GM19351 (cell line): ENCODE results near the gene USP34.

Source experiments
- ATAC-seq: cut with Tn5 transposase; IDR thresholded peaks from one replicate; pipeline ENCODE4 v1.9.1; 2021; ENCODE audit warnings: mild to moderate bottlenecking, moderate library complexity; ENCODE audit not compliant: unreplicated experiment

USP34 gene

DNA sequence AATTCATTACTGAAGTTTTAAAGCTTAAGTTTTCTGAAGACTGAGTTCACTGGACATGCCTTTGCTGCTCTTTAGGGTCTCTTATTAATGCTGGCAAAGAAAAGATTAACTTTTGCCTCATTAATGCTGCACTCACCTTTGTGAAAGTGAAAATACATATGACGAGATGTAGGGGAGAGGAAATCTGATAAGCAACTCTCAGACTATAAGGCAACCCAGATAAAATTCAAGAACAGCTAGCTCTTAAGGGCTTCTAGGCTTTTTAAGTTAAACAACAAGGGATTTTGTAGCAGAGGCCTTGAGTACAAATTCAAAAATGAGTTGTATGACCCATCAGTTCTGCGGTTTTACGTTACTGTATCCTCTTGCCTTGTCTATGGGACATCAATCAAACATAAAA is 143.7 kb downstream of the USP34 start:
- ATAC-seq = no peak

DNA sequence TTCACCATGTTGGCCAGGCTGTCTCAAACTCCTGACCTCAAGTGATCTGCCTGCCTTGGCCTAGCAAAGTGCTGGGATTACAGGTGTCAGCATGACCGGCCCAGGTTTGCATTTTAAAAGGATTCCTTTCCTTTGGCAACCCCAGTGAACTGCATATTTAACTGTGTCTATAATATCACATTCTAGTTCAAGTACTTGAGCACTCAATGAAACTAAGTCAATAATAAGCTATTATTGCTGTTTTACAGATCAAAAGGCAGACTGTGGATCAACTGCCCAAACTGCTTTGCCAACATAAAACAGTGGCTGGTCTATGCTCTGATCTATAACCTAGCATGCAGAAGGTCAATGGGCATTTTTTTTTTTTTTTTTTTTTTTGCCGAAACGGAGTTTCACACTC is 144.5 kb downstream of the USP34 start:
- no peak for ATAC-seq

DNA sequence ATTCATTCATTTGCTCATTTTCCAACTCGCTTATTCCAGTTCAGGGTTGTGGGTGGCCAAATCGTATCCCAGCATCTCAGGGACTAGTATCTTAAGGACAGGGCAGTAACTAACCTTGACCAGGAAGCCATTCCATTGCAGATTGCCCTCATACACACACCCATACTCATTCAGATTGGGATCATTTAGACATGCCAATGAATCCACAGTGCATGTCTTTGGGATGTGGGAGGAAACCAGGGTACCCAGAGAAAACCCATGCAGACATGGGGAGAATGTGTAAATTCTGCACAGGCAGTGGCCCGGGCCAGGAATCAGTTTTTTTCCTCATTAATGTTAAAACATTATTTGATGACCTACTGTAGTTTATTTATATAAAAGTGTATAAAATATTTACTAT is 150.7 kb downstream of the USP34 start:
- ATAC-seq = no peak

DNA sequence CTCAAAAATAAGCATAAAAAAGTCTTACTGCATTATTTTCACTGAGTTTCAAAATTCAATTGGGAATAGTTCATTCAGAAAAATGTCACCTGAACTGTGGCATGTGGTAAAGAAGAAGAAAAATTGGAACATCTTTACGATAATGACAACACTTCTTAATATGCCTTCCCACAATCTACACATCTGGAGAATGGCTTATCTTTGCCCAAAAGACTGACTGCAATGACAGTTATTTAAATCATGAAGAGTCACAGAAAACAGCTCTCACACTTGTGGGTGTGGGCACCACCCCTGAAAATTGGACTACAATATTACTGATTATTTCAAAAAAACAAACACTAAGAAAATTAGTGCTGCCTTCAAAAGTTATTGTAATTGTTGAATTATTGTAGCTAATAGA is 152.3 kb downstream of the USP34 start:
- ATAC-seq = no peak

DNA sequence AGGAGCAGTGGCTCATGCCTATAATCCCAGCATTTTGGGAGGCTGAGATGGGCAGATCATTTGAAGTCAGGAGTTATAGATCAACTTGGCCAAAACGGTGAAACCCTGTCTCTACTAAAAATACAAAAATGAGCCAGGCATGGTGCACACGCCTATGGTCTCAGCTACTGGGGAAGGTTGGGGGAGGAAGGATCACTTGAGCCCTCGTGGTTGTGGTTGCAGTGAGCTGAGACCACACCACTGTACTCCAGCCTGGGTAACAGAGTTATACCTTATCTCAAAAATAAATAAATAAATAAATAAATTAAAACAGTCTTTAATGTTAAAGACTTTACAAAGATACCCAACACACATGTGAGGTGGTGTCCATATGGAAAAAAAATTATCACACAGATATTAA is 174.9 kb downstream of the USP34 start:
- ATAC-seq = no peak

DNA sequence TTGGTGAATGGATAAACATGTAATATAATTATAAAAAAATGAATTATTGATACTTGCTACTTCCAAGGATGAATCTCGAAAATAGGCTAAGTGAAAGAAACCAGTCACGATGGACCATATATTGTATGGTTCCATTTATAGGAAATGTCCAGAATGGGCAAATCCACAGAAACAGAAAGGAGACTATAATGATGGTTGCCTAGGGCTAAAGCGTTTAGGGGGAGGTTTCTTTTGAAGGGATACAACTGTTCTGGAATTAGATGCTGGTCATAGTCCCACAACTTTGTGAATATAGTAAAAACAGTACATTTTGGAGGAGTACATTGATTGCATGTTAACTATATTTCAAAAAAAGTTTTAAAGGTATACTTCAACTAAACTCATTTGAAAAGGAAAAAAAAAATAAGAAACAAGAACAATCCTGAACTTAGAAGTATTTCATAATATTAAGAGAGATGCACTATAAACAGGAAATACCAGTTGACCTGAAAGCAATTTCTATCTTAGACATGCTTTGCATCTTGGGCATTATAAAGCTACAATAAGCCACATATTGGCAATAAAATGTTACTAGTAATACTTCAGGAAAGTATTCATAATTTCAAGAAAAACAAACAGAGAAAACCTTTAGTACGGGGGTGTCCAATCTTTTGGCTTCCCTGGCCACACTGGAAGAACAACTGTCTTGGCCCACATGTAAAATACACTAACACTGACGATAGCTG is 178.9 kb downstream of the USP34 start:
- no peak for ATAC-seq

DNA sequence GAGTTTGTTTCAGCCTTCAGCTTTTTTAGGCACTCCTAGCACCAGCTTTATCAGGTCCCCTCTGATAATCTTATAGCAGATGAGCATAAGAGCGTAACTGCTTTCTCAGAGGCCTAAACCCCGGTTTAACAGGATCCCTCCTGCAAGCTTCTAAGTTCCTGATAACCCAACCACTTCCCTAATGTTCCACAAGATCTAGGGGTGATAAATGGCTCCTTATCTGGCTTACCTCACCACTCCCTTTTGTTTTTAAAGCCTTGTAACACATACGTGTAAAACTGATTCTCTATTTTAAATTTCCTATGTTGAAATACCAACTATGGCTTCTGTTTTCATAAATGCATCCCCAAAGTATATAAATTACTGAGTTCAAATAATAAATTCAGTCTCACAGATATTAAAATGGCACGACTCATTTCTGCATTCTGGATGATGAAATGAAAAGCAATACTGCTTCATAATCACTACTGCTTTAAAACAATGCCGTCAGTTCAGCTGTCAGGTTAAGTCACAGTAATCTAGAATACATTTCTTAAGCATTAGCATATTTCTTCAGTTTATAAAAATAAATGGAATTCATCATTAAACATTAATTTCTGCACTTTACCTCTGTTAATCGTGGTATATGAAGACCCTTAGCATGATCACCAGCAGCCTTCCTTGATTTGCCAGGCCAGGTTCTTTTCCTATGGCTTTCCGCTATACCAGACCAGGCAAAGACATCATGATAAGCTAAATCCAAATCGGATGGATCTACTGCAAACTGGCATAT is 182.6 kb downstream of the USP34 start:
- ATAC-seq = no peak

DNA sequence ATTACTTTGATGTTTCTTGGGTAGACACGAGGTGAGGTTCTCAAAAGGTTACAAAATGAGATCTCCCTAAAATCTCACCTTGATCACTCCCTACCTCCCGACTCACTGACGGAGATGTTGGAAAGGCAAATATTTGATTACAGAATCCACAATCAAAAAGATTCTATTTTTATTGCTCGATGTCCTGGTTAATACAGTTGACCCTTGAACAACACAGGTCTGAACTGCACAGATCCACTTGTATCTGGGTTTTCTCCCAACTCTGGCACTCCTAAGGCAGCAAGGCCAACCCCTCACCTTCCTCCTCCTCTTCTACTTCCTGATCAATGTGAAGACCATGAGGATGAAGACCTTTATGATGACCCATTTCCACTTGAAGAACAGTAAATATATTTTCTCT is 183.6 kb downstream of the USP34 start:
- ATAC-seq = no peak

DNA sequence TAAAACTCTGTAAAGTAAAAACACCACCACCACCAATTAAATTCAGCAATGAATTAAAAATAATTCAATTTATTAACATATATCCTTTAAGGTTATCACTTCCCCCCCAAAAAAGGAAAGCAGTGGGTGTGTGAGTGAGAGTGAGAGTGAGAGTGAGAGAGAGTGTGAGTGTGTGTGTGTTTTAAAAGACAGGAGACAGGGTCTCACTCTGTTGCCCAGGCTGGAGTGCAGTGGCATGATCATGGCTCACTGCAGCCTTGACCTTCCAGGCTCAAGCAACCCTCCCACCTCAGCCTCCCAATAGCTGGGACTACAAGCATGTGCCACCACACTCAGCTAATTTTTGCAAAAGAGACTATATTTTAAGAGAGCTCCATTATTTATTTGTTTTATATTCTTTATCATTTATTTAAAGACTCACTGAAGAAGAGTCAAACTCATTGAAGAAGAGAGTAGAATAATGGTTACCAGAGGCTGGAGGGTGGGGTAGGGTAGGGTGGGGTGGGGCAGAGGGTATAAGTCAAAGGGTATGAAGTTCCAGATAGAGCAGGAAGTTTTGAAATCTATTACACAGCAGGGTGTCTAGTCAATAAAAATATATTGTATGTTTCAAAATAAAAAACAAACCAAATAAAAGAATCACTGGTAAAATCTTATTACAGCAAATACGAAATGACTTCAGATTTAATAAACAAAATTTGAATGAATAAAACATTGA is 187.3 kb downstream of the USP34 start:
- ATAC-seq = no peak

DNA sequence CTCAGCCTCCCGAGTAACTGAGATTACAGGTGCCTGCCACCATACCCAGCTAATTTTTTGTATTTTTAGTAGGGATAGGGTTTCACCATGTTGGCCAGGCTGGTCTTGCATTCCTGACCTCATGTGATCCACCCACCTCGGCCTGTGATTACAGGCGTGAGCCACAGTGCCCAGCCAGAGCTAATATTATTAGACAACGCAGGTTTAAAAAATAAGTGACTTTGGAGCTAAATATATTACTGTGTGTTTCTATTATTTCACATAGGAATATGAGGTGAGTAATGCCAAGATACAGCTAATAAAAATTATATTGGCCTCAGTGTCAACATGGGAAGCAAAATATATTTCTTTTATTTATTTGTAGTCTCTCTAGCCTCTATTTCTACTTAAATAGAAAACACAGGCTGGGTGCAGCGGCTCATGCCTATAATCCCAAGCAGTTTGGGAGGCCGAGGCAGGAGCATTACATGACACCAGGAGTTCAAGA is 188.7 kb downstream of the USP34 start:
- ATAC-seq = no peak

DNA sequence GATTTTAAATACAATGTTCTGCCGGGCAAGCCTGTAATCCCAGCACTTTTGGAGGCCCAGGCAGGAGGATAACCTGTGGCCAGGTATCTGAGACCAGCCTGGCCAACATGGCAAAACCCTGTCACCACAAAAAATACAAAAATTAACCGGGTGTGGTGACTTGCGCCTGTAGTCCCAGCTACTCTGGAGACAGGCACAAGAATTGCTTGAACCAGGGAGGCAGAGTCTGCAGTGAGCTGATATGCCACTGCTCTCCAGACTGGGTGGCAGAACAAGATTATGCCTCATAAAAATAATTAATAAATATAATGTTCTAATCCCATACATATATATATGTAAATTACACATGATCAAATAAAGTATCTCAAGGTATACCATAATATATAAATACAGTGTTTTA is 189.6 kb downstream of the USP34 start:
- ATAC-seq = no peak

DNA sequence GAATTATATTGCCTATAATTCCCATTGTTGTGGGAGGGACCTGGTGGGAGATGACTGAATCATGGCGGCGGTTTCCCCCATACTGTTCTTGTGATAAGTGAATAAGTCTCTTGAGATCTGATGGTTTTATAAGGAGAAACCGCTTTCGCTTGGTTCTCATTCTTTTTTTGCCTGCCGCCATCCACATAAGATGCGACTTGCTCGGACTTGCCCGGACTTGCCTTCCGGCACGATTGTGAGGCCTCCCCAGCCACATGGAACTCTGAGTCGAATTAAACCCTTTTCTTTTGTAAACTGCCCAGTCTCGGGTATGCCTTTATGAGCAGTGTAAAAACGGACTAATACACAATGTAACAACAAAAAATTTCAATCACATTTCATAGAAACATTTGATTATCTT is 193.1 kb downstream of the USP34 start:
- ATAC-seq = no peak

DNA sequence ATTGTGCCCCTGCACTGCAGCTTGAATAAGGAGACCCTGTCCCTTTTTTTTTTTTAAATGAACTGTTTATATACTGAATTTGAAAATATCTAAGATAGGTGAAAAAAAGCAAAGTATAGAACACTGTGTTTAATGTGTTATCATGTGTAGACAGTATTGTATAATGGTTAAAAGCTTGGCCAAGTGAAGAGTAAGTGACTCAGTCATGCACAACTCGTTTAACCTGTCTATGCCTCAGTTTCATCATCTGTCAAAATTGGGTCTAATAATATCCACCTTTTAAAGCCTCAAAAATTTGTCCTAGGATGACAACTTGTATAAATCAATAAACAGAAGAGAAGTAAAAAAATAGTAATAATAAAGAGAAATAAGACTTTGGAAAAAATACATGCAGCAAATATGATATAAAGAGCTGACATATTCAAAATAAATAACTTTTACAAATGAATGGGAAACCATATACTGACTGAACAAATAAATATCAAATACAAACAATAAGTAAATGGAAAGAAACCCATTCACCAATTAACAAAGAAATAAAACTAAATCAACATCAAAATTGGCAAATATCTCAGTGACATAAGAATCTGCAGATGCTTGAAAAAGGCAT is 195.2 kb downstream of the USP34 start:
- ATAC-seq = no peak

DNA sequence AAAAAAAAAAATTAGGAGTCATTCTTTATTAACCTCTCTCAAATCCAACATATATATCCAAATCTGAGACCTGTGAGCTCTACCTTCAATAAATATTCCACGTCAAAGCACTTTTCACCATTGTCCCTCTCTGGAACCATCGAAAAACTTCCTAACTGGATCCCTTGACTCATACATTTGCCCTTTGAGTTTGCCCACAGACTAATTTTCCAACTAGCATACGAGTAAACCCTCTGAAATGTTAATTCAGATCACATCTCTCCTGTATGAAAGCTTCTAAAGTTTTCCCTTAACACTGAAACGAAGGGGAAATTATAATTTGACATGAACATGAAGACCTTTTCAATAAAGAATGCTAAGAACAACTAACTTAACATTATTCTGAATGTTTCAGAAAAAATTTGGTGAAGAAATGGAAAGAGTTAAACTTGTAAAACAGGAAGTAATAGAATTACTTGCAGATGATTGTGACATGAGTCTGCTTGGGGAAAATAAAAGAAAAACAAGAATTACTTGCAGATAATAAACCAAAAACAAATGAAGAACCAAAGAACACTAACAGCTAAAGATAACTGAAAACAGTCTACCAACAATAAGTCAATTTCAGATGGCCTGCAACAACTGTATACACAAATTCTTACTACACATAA is 198.3 kb downstream of the USP34 start:
- no peak for ATAC-seq

DNA sequence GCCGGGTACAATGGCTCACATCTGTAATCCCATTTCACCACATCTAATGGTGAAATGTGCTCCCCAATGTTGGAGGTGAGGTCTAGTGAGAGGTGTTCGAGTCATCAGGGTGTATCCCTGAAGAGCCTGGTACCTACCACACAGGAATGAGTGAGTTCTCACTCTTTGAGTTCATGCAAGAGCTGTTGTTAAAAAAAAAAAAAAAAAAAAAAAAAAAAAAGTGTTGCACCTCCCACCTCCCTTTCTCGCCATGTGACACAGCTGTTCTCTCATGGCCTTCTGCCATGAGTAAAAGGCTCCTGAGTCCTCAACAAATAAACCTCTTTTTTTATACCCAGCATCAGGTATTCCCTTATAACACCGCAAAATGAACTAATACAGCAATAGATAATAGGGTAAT is 202.6 kb downstream of the USP34 start:
- no peak for ATAC-seq

DNA sequence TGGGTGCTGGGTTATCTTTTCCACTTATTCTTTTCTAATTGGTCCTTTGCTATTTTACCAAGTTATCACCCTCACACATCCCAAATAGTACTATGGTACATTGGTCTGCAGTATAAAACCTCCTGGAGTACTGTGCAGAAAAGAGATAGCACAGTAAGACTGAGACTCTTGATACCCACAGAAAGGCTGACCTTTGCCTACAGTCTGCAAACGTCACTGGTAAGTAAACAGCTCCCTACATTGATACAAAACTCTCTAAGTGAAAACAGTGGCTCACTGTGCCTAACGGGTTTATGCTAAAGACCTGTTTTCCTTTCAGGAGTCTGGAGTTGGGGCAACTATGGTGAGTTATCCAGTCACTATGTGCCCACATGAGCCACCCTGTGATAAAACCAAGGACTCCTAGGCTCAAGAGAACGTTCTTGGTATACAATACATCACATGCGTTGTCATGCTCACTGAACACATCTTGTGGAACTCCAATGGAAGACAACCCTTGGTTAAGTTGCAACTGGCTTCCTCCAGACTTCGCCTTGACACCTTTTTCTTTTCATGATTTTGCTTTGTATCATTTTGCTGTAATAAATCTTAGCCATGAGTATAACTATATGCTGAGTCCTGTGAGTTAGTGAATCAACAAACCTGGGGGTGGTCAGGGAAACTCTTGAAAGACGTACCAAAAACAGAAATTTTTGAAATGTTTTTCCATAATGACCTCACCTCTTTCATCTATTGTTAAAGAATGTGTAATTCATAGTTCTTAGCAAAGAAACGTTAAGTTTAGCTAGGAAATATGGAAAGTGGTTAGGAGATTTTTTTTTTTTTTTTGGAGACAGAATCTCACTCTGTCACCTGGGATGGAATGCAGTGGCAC is 204.0 kb downstream of the USP34 start:
- no peak for ATAC-seq

DNA sequence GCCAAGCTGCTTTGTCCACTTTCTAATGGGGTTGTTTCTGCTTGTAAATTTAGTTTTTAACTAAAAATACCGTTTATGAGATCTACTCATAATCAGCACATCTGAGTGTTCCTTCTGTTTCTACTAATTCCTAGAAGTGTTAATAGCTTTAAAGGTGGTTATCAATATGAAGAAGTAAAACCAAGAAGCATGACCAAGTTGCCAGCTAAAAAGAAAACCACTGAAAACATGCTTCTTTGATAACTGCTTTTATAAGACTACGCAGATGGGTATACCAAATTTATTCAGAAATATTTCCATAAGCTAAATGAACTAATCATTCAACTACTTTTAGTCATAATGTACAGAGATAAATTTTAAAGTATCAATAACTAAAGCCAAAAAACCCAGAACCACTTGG is 207.1 kb downstream of the USP34 start:
- ATAC-seq = no peak

DNA sequence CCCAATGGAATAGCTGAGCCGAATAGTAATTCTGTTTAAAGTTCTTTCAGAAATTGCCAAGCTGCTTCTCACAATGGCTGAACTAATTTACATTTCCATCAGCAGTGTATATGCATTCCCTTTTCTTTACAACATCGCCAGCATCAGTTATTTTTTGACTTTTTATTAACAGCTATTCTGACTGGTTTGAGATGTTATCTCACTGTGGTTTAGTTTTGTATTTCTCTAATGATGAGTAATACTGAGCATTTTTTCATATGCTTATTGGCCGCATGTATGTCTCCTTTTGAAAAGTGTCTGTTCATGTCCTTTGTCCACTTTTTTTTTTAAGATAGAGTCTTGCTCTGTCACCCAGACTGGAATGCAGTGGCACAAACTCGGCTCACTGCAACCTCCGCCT is 208.2 kb downstream of the USP34 start:
- ATAC-seq = no peak

DNA sequence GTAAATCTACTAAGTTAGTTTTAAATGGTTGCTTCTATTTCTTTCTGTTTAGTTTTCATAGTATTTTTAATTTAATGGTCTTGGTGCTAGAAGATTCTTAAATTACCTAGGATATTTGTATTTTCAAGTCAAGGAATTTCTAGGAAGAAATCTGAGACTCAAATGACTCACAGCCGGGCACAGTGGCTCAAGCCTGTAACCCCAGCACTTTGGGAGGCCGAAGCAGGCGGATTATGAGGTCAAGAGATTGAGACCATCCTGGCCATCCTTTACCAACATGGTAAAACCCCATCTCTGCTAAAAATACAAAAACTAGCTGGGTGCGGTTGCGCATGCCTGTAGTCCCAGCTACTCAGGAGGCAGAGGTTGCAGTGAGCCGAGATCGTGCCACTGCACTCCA is 213.4 kb downstream of the USP34 start:
- ATAC-seq = no peak
